GM12878 (cell line): ENCODE data around the gene EEFSEC. TPM values are rescaled to one million over a fixed set of nuclear protein-coding genes. Genes with fewer than 3 reads are reported as not detected.

ENCODE experiments used
- ATAC-seq: fragments of 200-7000 bp; cut with Tn5 transposase; 3 replicates; pipeline ENCODE4 v1.9.1; 2020; ENCODE audit warnings: mild to moderate bottlenecking, moderate library complexity
- BruUV-seq: library from RNA; stranded (reverse); fragments of 400-500 nt; replicated peaks from 2 replicates; lab custom pipeline; 2021; lab: Mats Ljungman, UMichigan
- CTCF ChIA-PET: fragments of 300-600 bp; sonication (Branson Sonifier 250); formaldehyde crosslinking; extraction: SDS; loops from one replicate; lab custom pipeline; 2021; ENCODE audit warnings: inconsistent platforms; lab: Yijun Ruan, JAX
- POLR2A ChIA-PET: fragments of 350-600 bp; formaldehyde crosslinking; extraction: SDS; loops from one replicate; lab custom pipeline; 2021; ENCODE audit warnings: inconsistent platforms; lab: Charles Lee
- RAD21 ChIA-PET: fragments of 300-600 bp; sonication (Branson Sonifier 250); formaldehyde crosslinking; loops from one replicate; lab custom pipeline; 2023; ENCODE audit warnings: antibody characterized with exemption; ENCODE audit not compliant: unreplicated experiment; lab: Charles Lee
- SMC1A ChIA-PET: fragments of 300-600 bp; sonication (Branson Sonifier 250); formaldehyde crosslinking; loops from one replicate; lab custom pipeline; 2023; ENCODE audit not compliant: unreplicated experiment, uncharacterized antibody; lab: Charles Lee
- DNase-seq: peaks from one replicate; pipeline ENCODE4 v3.0.0-alpha.2; 2011; ENCODE audit warnings: low read depth, low spot score
- FAIRE-seq: peaks from 3 replicates; lab custom pipeline; 2011; peaks lifted over from hg19 to GRCh38; lab: Jason Lieb, UNC
- H2AFZ ChIP-seq: 2 replicates; pipeline ENCODE4 v1.6.0; 2011; ENCODE audit warnings: low read depth, low read length, control low read depth; ENCODE audit not compliant: control insufficient read depth
- H3K27ac ChIP-seq: 2 replicates; pipeline ENCODE4 v1.5.1; 2011; ENCODE audit warnings: control low read depth; ENCODE audit not compliant: control insufficient read depth, insufficient read depth
- H3K27me3 ChIP-seq, 2 experiments: replicated peaks in 1 of 2; 2 replicates each; pipeline versions ENCODE4 v1.6.0 to v1.6.1; 2011; ENCODE audit warnings: low read length in 1 of 2; ENCODE audit not compliant: control insufficient read depth in 2 of 2, insufficient read depth in 2 of 2
- H3K36me3 ChIP-seq, 2 experiments: 2 replicates each; pipeline ENCODE4 v1.5.1; 2011; ENCODE audit warnings: low read length in 1 of 2; ENCODE audit not compliant: control insufficient read depth in 2 of 2, insufficient read depth in 2 of 2
- H3K4me1 ChIP-seq: 2 replicates; pipeline ENCODE4 v1.6.1; 2011; ENCODE audit warnings: mild to moderate bottlenecking, low read length, moderate library complexity, mixed read lengths; ENCODE audit not compliant: control insufficient read depth, insufficient read depth
- H3K4me2 ChIP-seq: 2 replicates; pipeline ENCODE4 v1.6.0; 2011; ENCODE audit warnings: control low read depth; ENCODE audit not compliant: control insufficient read depth, insufficient read depth
- H3K4me3 ChIP-seq: fragments of 200-600 bp; sonication (generic); 2 replicates; pipeline ENCODE4 v1.5.1; 2016
- H3K79me2 ChIP-seq: 2 replicates; pipeline ENCODE4 v1.6.0; 2011; ENCODE audit warnings: low read length; ENCODE audit not compliant: control insufficient read depth, insufficient read depth
- H3K9ac ChIP-seq: 2 replicates; pipeline ENCODE4 v1.8.0; 2011; ENCODE audit warnings: low read length, control low read depth, mixed read lengths; ENCODE audit not compliant: control insufficient read depth, insufficient read depth
- H3K9me3 ChIP-seq: replicated peaks from 3 replicates; pipeline ENCODE4 v1.5.1; 2011; ENCODE audit warnings: mild to moderate bottlenecking, low read length; ENCODE audit not compliant: control insufficient read depth, insufficient read depth
- H4K20me1 ChIP-seq: 2 replicates; pipeline ENCODE4 v1.6.0; 2011; ENCODE audit not compliant: control insufficient read depth, insufficient read depth
- E2F4 ChIP-seq: IDR thresholded peaks from 2 replicates; pipeline ENCODE4 v1.6.1; 2012; ENCODE audit warnings: low read depth, low read length, improper control_type of control experiment
- EED ChIP-seq: sonication (generic); IDR thresholded peaks from 2 replicates; pipeline ENCODE4 v1.6.1; 2016; ENCODE audit warnings: antibody characterized with exemption, low read depth
- ESRRA ChIP-seq: IDR thresholded peaks from 2 replicates; pipeline ENCODE4 v1.6.1; 2012; ENCODE audit warnings: mild to moderate bottlenecking, low read length, improper control_type of control experiment
- EZH2 ChIP-seq: IDR thresholded peaks from 2 replicates; pipeline ENCODE4 v1.6.1; 2012; ENCODE audit warnings: low read depth, mild to moderate bottlenecking, control low read depth, inconsistent platforms, low read length, borderline replicate concordance; ENCODE audit not compliant: control insufficient read depth
- GABPA ChIP-seq: IDR thresholded peaks from 2 replicates; pipeline ENCODE4 v1.6.1; 2014; ENCODE audit warnings: antibody characterized with exemption, low read depth, mild to moderate bottlenecking, inconsistent platforms
- HDAC6 ChIP-seq: fragments of 200-600 bp; sonication (generic); IDR thresholded peaks from one replicate; pipeline ENCODE4 v1.8.0; 2017; ENCODE audit warnings: antibody characterized with exemption; ENCODE audit not compliant: unreplicated experiment
- IKZF2 ChIP-seq, 2 experiments: fragments of 450-650 bp; IDR thresholded peaks; 2 replicates each; pipeline ENCODE4 v1.6.1; 2017; ENCODE audit warnings: mild to moderate bottlenecking in 2 of 2, moderate library complexity in 2 of 2
- LARP7 ChIP-seq: fragments of 450-650 bp; IDR thresholded peaks from 2 replicates; pipeline ENCODE4 v1.6.1; 2017; ENCODE audit warnings: mild to moderate bottlenecking
- MEF2A ChIP-seq: IDR thresholded peaks from 2 replicates; pipeline ENCODE4 v1.6.1; 2011; ENCODE audit warnings: low read depth, mild to moderate bottlenecking, low read length, moderate library complexity; ENCODE audit not compliant: insufficient read depth
- NFYB ChIP-seq: IDR thresholded peaks from 2 replicates; pipeline ENCODE4 v1.6.1; 2011; ENCODE audit warnings: low read depth, mild to moderate bottlenecking, low read length, improper control_type of control experiment, moderate library complexity; ENCODE audit not compliant: insufficient read depth
- RCOR1 ChIP-seq: conservative IDR thresholded peaks from 2 replicates; pipeline ENCODE4 v1.6.1; 2012; ENCODE audit warnings: low read depth, low read length, improper control_type of control experiment
- SKIL ChIP-seq: fragments of 450-650 bp; IDR thresholded peaks from 2 replicates; pipeline ENCODE4 v1.6.1; 2017; ENCODE audit warnings: mild to moderate bottlenecking, low read depth, inconsistent platforms; ENCODE audit not compliant: poor library complexity, severe bottlenecking
- WRNIP1 ChIP-seq: IDR thresholded peaks from 2 replicates; pipeline ENCODE4 v1.6.1; 2011; ENCODE audit warnings: low read depth, low read length, improper control_type of control experiment, borderline replicate concordance
- ZZZ3 ChIP-seq: IDR thresholded peaks from 2 replicates; pipeline ENCODE4 v1.6.1; 2011; ENCODE audit warnings: low read depth; ENCODE audit not compliant: control insufficient read depth, insufficient read length
- WGBS: methylation state at CpG from one replicate; pipeline ENCODE4 v1.1.6; 2016; ENCODE audit warnings: low lambda C conversion rate; ENCODE audit not compliant: insufficient replicate concordance, insufficient coverage; ENCODE audit errors: missing lambda C conversion rate; 5-methylcytosine and 5-hydroxymethylcytosine counted together
- in situ Hi-C: fragments of 300-500 bp; cut with MboI; formaldehyde crosslinking; loops from 9 replicates; pipeline ENCODE4 v1.14.3; 2018; ENCODE audit warnings: mixed read lengths
- intact Hi-C: fragments of 100-400 bp; cut with micrococcal nuclease; formaldehyde crosslinking; loops from one replicate; pipeline ENCODE4 v1.14.2; 2022; ENCODE audit not compliant: unreplicated experiment
- polyA plus RNA-seq, 11 experiments: library from polyadenylated mRNA; depleted of rRNA in 4 of 11; unstranded in 6 of 11; stranded (reverse) in 5 of 11; fragments of >200 nt; fragmentation: Nextera tagmentation in 4 of 11; fragmentation: Illumina TruSeq in 1 of 11; extraction: Ambion mirVana in 4 of 11; extraction: Trizol in 1 of 11; gene quantifications; 1 replicate in 1 of 11; 2 replicates in 10 of 11; pipeline versions ENCODE4 v1.2.1 to v1.2.3, GENCODE V29; 2011 to 2016; ENCODE audit warnings: inconsistent platforms in 2 of 11, missing spikeins in 2 of 11, low read depth in 1 of 11
- total RNA-seq, 4 experiments: library from RNA; depleted of rRNA in 3 of 4; stranded (reverse); fragments of >200 nt in 3 of 4; fragmentation: Illumina TruSeq in 1 of 4; extraction: Trizol in 1 of 4; gene quantifications; 2 replicates each; pipeline versions ENCODE4 v1.2.1 to v1.2.3, GENCODE V29; 2013 to 2021

The EEFSEC gene
- total and polyA plus RNA-seq, 10 of the 15 experiments (the other 5 are each of a cell fraction or from before 2014, with no cell fraction given) = 0.29 to 29.1 (median 16.1) TPM

- TF ChIP-seq SKIL (no peak), E2F4 (no peak), NFYB (no peak), EED (no peak), MEF2A (no peak), RCOR1 (no peak)
Measured at GRCh38 chr3:128427872-128428822, 274.9 kb downstream of the EEFSEC start (continued).

- Histone ChIP-seq H3K4me3 (no peak overlapping the region), H3K27ac (no peak overlapping the region), H3K9ac (no peak overlapping the region), H4K20me1 (no peaks in the 10 kb centered on the region), H2AFZ (no peak overlapping the region), H3K4me1 (no peaks in the 10 kb centered on the region), H3K27me3 (peaks cover 2 to 10% of the 10 kb centered on the region in 2 experiments), H3K36me3 (no peaks in the 10 kb centered on the region), H3K4me2 (no peak overlapping the region), H3K79me2 (no peaks in the 10 kb centered on the region), H3K9me3 (no peaks in the 10 kb centered on the region)
- intact Hi-C loops (loop anchor here (5.0 kb wide), 1 partner anchor 332 kb away; no protein-coding TSS in a partner anchor), in situ Hi-C loops (no loop called here)
- RAD21 ChIA-PET = no interaction called here
- CTCF ChIA-PET = interaction anchor here (0.8 kb wide), 1 partner anchor 175 kb away, joined by 3 read pairs; no protein-coding TSS in a partner anchor
- BruUV-seq = no TSS peak
- no peak for ATAC-seq
- FAIRE-seq = no peak
- SMC1A ChIA-PET = no interaction called here
- POLR2A ChIA-PET = no interaction called here
- no peak for DNase-seq
- 56% methylated on average over 13 of the region's 15 CpGs for WGBS
- no peak for TF ChIP-seq EZH2
- TF ChIP-seq ESRRA = no peak
- no peak for TF ChIP-seq IKZF2 (IDR thresholded peaks at IDR 0.05)
- TF ChIP-seq GABPA = no peak
- no peak for TF ChIP-seq WRNIP1
- no peak for TF ChIP-seq HDAC6
- no peak for TF ChIP-seq SKIL
- no peak for TF ChIP-seq LARP7
- TF ChIP-seq ZZZ3 = no peak
Measured at GRCh38 chr3:128429275-128429674, 276.0 kb downstream of the EEFSEC start.
